SK-MEL-5 (cell line): ENCODE measurements around the gene IER2. TPM values are rescaled to one million over a fixed set of nuclear protein-coding genes. Genes with fewer than 3 reads are reported as not detected.
"Not testable (repeated sequence)": the region's sequence is repeated elsewhere in the genome, so short reads cannot be mapped to it uniquely, and the experiment has no call there.

ENCODE experiments used
- DNase-seq: peaks from one replicate; pipeline ENCODE4 v3.0.0-alpha.2; 2016; ENCODE audit warnings: low read depth, low spot score
- in situ Hi-C: cut with HindIII; loops from 2 replicates; pipeline ENCODE4 v1.10.0; 2016; ENCODE audit warnings: low sequenced_read_pairs, high pct_unique_total_duplicates, low pct_unique_long_range_greater_than_20kb
- total RNA-seq: library from RNA; depleted of rRNA; stranded (reverse); fragments of >200 nt; shearing (Covaris generic); gene quantifications from 2 replicates; pipeline ENCODE4 v1.2.3, GENCODE V29; 2014

The IER2 gene
- total RNA-seq, 1 experiment from 2014 or later = 7.8 TPM

- DNase-seq = no peak
- in situ Hi-C loops = no loop called here
Measured at GRCh38 chr19:13173139-13173737, 23.0 kb downstream of the IER2 start.

DNA sequence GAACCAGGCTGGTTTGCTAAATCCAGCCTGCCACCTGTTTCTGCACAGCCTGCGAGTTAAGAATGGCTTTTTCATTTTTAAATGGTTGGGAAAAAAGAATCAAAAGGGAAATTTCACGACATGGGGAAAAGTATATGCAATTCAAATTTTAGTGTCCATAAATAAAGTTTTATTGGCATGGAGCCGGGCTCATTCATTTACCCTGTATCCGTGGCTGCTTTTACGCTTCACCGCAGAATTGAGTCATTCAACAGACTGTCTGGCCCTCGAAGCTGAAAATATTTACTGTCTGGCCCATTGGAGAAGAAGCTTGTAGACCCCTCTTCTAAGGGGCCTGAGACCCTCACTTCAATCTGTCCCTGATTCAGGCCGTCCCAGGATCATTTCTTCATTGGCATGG lies 26.1 kb downstream of the IER2 start:
- DNase-seq = no peak
- in situ Hi-C loops = no loop called here

GRCh38 chr19:13177584-13177983 lies 27.4 kb downstream of the IER2 start:
- in situ Hi-C loops = not testable (repeated sequence)

GRCh38 chr19:13178291-13178690 lies 28.1 kb downstream of the IER2 start:
- DNase-seq, in situ Hi-C loops: not testable (repeated sequence)

More at GRCh38 chr19:13177584-13177983, 27.4 kb downstream of the IER2 start:
- not testable (repeated sequence) for DNase-seq

DNA sequence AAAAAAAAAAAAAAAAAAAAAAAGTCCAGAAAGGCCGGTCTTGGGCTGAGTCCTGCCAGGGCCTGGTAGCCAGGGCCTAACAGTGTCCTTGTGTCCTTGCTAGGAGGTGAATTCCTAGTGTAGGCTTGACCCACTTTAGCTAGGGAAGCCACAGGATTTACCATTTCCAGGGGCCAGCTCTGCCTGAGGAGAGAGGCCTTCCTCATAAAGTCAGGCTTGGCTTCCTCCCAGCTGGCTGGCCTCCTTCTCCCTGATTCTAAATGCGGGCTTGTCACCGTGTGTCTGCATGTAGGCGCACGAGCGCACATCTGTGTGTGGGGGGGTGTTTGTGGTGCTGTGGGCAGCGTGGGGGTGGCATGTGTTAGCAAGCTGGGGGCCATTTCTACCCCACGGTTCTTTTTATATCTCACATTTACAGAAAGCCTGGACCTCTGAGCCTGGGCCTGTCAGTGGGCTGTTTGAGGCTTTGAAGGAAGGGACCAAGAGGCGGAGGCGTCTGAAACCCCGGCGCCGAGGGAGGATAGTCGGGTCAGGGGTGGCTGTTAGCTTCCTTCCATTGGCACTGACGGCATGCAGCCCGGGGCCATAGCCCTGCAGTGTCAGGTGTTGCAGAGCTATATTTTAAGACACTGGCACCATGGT lies 31.7 kb downstream of the IER2 start:
- in situ Hi-C loops = no loop called here
- DNase-seq = no peak

DNA sequence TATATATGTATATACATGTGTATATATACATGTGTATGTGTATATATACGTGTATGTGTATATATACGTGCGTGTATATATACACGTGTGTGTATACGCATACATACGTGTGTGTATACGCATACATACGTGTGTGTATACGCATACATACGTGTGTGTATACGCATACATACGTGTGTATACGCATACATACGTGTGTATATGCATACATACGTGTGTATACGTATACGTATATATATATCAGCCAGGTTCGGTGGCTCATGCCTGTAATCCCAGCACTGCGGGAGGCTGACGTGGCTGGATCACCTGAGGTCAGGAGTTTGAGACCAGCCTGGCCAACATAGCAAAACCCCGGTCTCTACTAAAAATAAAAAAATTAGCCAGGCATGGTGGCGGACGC lies 34.7 kb downstream of the IER2 start:
- in situ Hi-C loops = not testable (repeated sequence)

DNA sequence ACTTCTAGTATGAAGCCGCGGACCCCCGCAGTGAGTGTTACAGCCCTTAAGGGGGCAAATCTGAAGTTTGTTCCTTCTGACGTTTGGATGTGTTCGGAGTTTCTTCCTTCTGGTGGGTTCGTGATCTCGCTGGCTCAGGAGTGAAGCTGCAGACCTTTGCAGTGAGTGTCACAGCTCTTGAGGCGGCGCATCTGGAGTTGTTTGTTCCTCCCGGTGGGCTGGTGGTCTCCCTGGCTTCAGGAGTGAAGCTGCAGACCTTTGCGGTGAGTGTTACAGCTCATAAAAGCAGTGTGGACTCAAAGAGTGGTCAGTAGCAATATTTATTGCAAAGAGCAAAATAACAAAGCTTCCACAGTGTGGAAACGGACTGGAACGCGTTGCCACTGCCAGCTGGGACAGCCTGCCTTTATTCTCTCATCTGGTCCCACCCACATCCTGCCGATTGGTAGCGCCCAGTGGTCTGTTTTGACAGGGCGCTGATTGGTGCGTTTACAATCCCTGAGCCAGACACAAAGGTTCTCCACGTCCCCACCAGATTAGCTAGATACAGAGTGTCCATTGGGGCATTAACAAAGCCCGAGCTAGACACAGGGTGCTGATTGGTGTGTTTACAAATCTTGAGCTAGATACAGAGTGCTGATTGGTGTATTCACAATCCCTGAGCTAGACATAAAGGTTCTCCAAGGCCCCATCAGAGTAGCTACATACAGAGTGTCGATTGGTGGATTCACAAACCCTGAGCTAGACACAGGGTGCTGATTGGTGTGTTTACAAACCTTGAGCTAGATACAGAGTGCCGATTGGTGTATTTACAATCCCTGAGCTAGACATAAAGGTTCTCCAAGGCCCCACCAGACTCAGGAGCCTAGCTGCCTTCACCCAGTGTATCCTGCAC lies 35.8 kb downstream of the IER2 start:
- DNase-seq, in situ Hi-C loops: not testable (repeated sequence)

More for the DNA sequence above, 34.7 kb downstream of the IER2 start:
- not testable (repeated sequence) for DNase-seq

DNA sequence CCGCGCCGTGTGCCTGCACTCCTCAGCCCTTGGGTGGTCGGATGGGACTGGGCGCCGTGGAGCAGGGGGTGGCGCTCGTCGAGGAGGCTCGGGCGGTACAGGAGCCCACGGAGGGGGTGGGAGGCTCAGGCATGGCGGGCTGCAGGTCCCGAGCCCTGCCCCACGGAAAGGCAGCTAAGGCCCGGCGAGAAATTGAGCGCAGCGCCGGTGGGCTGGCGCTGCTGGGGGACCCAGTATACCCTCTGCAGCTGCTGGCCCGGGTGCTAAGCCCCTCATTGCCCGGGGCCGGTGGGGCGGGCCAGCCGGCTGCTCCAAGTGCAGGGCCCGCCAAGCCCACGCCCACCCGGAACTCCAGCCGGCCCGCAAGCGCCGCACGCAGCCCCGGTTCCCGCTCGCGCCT lies 36.5 kb downstream of the IER2 start:
- DNase-seq, in situ Hi-C loops: not testable (repeated sequence)

- in situ Hi-C loops = no loop called here
- no peak for DNase-seq
Measured at GRCh38 chr19:13187419-13187818, 37.2 kb downstream of the IER2 start.

DNA sequence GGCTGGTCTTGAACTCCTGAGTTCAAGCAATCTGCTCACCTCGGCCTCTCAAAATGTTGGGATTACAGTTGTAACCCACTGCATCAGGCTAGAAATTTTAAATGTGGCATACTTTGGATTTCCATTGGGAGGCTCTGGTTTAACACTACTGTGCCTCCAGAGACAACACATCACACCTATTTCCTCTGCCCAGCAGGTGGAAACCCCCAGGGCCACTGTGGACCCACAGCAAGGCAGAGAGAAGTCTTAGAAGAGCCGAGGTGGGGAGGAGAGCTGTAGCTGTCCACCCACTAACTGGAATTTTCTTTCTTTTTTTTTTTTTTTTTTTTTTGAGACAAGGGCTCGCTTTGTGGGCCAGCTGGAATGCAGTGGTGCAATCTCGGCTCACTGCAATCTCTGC lies 39.4 kb downstream of the IER2 start:
- no peak for DNase-seq
- in situ Hi-C loops = no loop called here

GRCh38 chr19:13190781-13191540 lies 40.8 kb downstream of the IER2 start:
- in situ Hi-C loops = no loop called here

DNA sequence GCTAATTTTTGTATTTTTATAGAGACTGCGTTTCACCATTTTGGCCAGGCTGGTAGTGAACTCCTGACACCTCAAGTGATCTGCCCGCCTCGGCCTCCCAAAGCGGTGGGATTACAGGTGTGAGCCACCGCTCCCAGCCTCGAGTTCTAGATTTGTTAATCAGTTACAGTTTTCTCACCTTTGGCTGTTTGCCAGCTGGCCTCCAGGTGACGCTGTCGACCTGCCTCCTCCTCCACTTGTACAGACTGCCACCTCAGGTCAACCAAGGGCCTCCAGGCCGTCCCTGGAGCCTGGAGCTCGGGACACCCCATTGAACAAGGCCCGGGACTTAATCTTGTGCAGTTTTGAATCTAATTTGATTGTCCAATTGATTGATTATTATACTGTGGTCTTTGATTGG lies 45.5 kb downstream of the IER2 start:
- no peak for DNase-seq
- in situ Hi-C loops = no loop called here

More at GRCh38 chr19:13190781-13191540, 40.8 kb downstream of the IER2 start:
- DNase-seq = no peak

- DNase-seq = no peak
- in situ Hi-C loops = no loop called here
Measured at GRCh38 chr19:13198634-13199033, 48.4 kb downstream of the IER2 start.

- in situ Hi-C loops, DNase-seq: not testable (repeated sequence)
Measured at GRCh38 chr19:13202112-13202511, 51.9 kb downstream of the IER2 start.
